Natural killer cell (primary cell): ENCODE measurements around the gene CPSF4L. TPM values are rescaled to one million over a fixed set of nuclear protein-coding genes. Genes with fewer than 3 reads are reported as not detected.

Experiments used
- ATAC-seq, 3 donors: fragments of 150-1000 bp in 2 of 3; fragments of 200-7000 bp in 1 of 3; cut with Tn5 transposase; 1 replicate in 1 of 3; 2 replicates in 2 of 3; pipeline ENCODE4 v1.10.0; 2021; ENCODE audit warnings: mild to moderate bottlenecking in 2 of 3, moderate library complexity in 2 of 3
- DNase-seq, 2 donors: peaks; one replicate each; pipeline versions ENCODE4 v3.0.0 to v3.0.0-alpha.2; 2013 to 2021; ENCODE audit warnings: mixed read lengths in 1 of 2
- H3K27ac ChIP-seq: one replicate; pipeline ENCODE4 v1.5.1; 2013; ENCODE audit warnings: mild to moderate bottlenecking, low read length
- H3K27me3 ChIP-seq: one replicate; pipeline ENCODE4 v1.6.1; 2013; ENCODE audit warnings: low read length; ENCODE audit not compliant: control insufficient read depth, insufficient read depth
- H3K36me3 ChIP-seq: one replicate; pipeline ENCODE4 v1.6.1; 2013; ENCODE audit warnings: low read length; ENCODE audit not compliant: control insufficient read depth, insufficient read depth
- H3K4me1 ChIP-seq: one replicate; pipeline ENCODE4 v1.6.1; 2013; ENCODE audit warnings: low read length; ENCODE audit not compliant: control insufficient read depth, insufficient read depth
- H3K4me3 ChIP-seq: one replicate; pipeline ENCODE4 v1.5.1; 2013; ENCODE audit warnings: low read length
- H3K9me3 ChIP-seq: one replicate; pipeline ENCODE4 v1.6.1; 2013; ENCODE audit warnings: low read length; ENCODE audit not compliant: control insufficient read depth, insufficient read depth
- H3K27ac Mint-ChIP-seq, 2 donors: one replicate each; pipeline ENCODE4 v1.8.0; 2022; ENCODE audit warnings: mild to moderate bottlenecking in 2 of 2, mixed read lengths in 2 of 2, moderate library complexity in 1 of 2
- H3K27me3 Mint-ChIP-seq, 2 donors: one replicate each; pipeline ENCODE4 v1.8.0; 2022; ENCODE audit warnings: low read depth in 2 of 2, mixed read lengths in 2 of 2
- H3K36me3 Mint-ChIP-seq: one replicate; pipeline ENCODE4 v1.8.0; 2022; ENCODE audit warnings: mixed read lengths
- H3K4me1 Mint-ChIP-seq, 2 donors: one replicate each; pipeline ENCODE4 v1.8.0; 2022; ENCODE audit warnings: mixed read lengths in 2 of 2
- H3K4me3 Mint-ChIP-seq: one replicate; pipeline ENCODE4 v1.8.0; 2022; ENCODE audit warnings: mild to moderate bottlenecking, moderate library complexity, mixed read lengths
- H3K9me3 Mint-ChIP-seq, 2 donors: one replicate each; pipeline ENCODE4 v1.8.0; 2022; ENCODE audit warnings: mixed read lengths in 2 of 2
- WGBS: methylation state at CpG from one replicate; pipeline ENCODE4 v1.1.7; 2013; ENCODE audit warnings: missing lambda C conversion rate; ENCODE audit not compliant: insufficient coverage; 5-methylcytosine and 5-hydroxymethylcytosine counted together
- intact Hi-C: fragments of 100-400 bp; cut with micrococcal nuclease; formaldehyde crosslinking; loops from one replicate; pipeline ENCODE4 v1.14.2; 2022
- total RNA-seq, 4 donors: library from RNA; stranded (reverse); fragments of 120-200 nt in 1 of 4; gene quantifications; one replicate each; pipeline versions ENCODE4 v1.2.3 to v1.2.4, GENCODE V29; 2013 to 2022
- TF ChIP-seq, protein P1 (sequence below): fragments of 200-600 bp; IDR thresholded peaks from one replicate; pipeline ENCODE4 v1.8.0; 2022; ENCODE audit warnings: antibody characterized with exemption

CPSF4L gene
- total RNA-seq, 3 donors from 2014 or later (not counting 1 experiment from before 2014, with no cell fraction given): not detected

DNA sequence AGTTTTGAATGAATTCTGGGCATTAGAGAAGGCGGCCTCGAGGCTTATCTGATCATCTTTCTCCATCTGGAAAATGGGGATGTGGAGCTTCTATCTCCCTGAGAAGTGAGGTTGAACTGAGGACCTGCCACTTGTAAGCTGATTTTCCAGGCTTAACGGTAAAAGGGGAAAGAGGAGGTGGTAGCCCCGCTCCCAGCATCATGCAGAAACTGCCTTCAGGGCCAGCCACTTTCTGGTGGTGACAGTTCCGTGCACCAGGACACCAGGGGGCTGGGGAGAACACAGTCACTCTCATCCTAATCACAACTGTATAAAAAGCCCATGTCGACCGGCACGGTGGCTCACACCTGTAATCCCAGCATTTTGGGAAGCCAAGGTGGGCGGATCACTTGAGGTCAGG lies 20.9 kb upstream of the CPSF4L start:
- Histone ChIP-seq H3K4me3 (no peak overlapping the region), H3K9me3 (no peaks in the 10 kb centered on the region), H3K4me1 (no peaks in the 10 kb centered on the region), H3K27me3 (no peaks in the 10 kb centered on the region), H3K27ac (no peak overlapping the region), H3K36me3 (no peaks in the 10 kb centered on the region)
- H3K4me3 Mint-ChIP-seq: no peak overlapping the region
- H3K27me3 Mint-ChIP-seq: no peaks in the 10 kb centered on the region
- intact Hi-C loops: no loop called here
- TF ChIP-seq, protein P1, sequence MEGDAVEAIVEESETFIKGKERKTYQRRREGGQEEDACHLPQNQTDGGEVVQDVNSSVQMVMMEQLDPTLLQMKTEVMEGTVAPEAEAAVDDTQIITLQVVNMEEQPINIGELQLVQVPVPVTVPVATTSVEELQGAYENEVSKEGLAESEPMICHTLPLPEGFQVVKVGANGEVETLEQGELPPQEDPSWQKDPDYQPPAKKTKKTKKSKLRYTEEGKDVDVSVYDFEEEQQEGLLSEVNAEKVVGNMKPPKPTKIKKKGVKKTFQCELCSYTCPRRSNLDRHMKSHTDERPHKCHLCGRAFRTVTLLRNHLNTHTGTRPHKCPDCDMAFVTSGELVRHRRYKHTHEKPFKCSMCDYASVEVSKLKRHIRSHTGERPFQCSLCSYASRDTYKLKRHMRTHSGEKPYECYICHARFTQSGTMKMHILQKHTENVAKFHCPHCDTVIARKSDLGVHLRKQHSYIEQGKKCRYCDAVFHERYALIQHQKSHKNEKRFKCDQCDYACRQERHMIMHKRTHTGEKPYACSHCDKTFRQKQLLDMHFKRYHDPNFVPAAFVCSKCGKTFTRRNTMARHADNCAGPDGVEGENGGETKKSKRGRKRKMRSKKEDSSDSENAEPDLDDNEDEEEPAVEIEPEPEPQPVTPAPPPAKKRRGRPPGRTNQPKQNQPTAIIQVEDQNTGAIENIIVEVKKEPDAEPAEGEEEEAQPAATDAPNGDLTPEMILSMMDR: no peak
- H3K36me3 Mint-ChIP-seq: no peaks in the 10 kb centered on the region
- no peaks in the 10 kb centered on the region for H3K9me3 Mint-ChIP-seq
- H3K4me1 Mint-ChIP-seq: no peaks in the 10 kb centered on the region
- no peak for ATAC-seq
- DNase-seq: no peak
- no peak overlapping the region for H3K27ac Mint-ChIP-seq
- WGBS: 94% methylated on average over 9 of the region's 9 CpGs

DNA sequence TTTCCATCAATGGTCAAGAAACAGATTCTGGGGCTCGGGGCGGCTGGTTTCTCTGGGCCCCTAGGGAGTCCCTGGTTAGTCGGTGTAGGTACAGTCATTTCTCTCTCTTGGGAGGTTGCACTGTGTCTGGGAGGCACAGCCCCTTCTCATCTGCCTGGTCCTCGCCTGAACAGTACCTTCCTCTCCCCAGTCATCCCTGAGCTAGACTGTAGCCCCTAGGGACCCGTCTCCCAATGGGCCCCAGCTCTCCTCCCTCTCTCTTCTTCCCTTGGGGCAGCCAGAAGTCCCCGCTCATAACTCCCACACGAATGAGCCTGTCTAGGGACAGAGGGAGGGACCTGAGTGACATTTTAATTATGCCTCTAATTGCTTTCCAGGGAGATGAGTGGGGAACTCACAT lies 20.2 kb upstream of the CPSF4L start:
- no peaks in the 10 kb centered on the region for H3K9me3 ChIP-seq
- H3K4me1 Mint-ChIP-seq: no peaks in the 10 kb centered on the region
- H3K27ac ChIP-seq: no peak overlapping the region
- no peaks in the 10 kb centered on the region for H3K4me1 ChIP-seq
- 76% methylated on average over 7 of the region's 7 CpGs for WGBS
- intact Hi-C loops: no loop called here
- no peaks in the 10 kb centered on the region for H3K27me3 ChIP-seq
- TF ChIP-seq, protein P1: no peak
- no peaks in the 10 kb centered on the region for H3K9me3 Mint-ChIP-seq
- H3K27me3 Mint-ChIP-seq: no peaks in the 10 kb centered on the region
- no peaks in the 10 kb centered on the region for H3K36me3 Mint-ChIP-seq
- no peak overlapping the region for H3K4me3 Mint-ChIP-seq
- no peak overlapping the region for H3K27ac Mint-ChIP-seq
- H3K36me3 ChIP-seq: no peaks in the 10 kb centered on the region
- no peak overlapping the region for H3K4me3 ChIP-seq
- DNase-seq: no peak
- no peak for ATAC-seq

DNA sequence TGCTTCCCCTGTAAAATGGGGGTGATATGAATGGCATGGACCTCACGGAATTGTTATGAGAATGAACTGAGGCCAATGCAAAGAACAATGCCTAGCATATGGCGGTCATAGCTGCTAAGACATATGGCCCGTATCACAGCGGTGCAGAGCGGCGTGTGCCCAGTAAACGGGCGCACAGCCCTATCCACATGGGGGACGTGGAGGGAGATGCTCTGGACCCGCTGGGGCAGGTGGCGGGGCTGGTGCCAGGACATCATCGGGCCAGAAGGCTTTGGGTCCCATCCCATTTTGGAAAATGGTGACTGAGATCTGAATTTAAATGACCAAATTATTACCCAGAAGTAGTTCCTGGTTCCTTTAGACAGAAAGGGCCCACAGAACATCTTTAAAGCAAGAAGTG lies 18.5 kb upstream of the CPSF4L start:
- Histone ChIP-seq H3K9me3 (no peaks in the 10 kb centered on the region), H3K4me3 (no peak overlapping the region), H3K4me1 (no peaks in the 10 kb centered on the region), H3K27me3 (no peaks in the 10 kb centered on the region), H3K36me3 (no peaks in the 10 kb centered on the region), H3K27ac (no peak overlapping the region)
- Mint-ChIP-seq H3K27ac (no peak overlapping the region), H3K36me3 (no peaks in the 10 kb centered on the region), H3K4me1 (no peaks in the 10 kb centered on the region), H3K9me3 (no peaks in the 10 kb centered on the region), H3K27me3 (no peaks in the 10 kb centered on the region), H3K4me3 (no peak overlapping the region)
- DNase-seq (no peak), ATAC-seq (no peak)
- intact Hi-C loops: no loop called here
- TF ChIP-seq, protein P1: no peak
- 94% methylated on average over 12 of the region's 12 CpGs for WGBS

DNA sequence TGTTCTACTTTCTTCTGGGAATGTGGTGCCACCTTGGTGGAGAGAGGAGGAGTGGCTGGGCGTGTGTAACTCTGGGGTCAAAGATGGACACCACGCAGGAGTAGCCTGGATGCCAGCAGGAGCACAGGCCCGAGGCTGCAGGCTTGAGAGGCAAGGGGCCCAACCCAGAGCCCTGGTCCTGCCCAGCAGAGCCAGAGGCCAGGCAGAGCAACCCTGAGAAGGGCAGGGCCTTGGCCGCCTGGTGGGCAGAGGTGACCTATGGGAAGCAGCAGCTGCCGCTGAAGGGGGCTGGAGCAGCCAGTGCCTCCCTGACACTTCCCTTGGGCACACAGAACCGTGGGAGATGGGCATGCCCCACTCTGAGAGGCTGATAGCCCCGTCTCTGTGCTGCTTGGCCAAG lies 18.0 kb upstream of the CPSF4L start:
- H3K4me3 Mint-ChIP-seq: no peak overlapping the region
- Histone ChIP-seq H3K36me3 (no peaks in the 10 kb centered on the region), H3K4me1 (no peaks in the 10 kb centered on the region), H3K9me3 (no peaks in the 10 kb centered on the region), H3K27me3 (no peaks in the 10 kb centered on the region), H3K4me3 (no peak overlapping the region), H3K27ac (no peak overlapping the region)
- H3K27me3 Mint-ChIP-seq: peaks cover 0 to 3% of the 10 kb centered on the region in 2 donors
- H3K9me3 Mint-ChIP-seq: no peaks in the 10 kb centered on the region
- intact Hi-C loops: no loop called here
- TF ChIP-seq, protein P1: no peak
- ATAC-seq (no peak), DNase-seq (no peak)
- no peaks in the 10 kb centered on the region for H3K36me3 Mint-ChIP-seq
- H3K4me1 Mint-ChIP-seq: no peaks in the 10 kb centered on the region
- WGBS: 85% methylated on average over 7 of the region's 7 CpGs
- H3K27ac Mint-ChIP-seq: no peak overlapping the region
